RPMI8226 (cell line): ENCODE results near the gene TMCO5A.

Experiments used
- DNase-seq: peaks from one replicate; pipeline ENCODE4 v3.0.0-alpha.2; 2015

The TMCO5A gene

DNA sequence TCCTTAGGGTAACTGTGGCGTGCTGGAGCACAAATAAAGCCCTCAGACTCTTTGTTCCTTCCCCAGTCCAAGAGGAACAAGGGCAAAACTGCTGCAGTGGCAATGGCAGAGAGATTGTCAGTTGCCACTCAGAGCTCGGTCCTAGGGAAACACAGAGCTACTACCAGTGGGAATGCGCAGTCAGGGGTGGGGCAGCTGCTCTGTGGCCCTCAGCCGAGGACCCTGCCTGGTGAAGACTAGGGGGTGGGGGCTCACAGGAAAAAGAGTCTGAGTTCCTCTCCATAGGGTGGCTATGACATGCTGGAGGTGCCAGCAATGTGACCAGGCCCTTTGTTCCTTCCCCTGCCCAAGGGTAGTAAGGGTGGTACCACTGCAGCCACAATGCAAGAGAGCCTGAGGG lies 43.8 kb downstream of the TMCO5A start:
- no peak for DNase-seq

DNA sequence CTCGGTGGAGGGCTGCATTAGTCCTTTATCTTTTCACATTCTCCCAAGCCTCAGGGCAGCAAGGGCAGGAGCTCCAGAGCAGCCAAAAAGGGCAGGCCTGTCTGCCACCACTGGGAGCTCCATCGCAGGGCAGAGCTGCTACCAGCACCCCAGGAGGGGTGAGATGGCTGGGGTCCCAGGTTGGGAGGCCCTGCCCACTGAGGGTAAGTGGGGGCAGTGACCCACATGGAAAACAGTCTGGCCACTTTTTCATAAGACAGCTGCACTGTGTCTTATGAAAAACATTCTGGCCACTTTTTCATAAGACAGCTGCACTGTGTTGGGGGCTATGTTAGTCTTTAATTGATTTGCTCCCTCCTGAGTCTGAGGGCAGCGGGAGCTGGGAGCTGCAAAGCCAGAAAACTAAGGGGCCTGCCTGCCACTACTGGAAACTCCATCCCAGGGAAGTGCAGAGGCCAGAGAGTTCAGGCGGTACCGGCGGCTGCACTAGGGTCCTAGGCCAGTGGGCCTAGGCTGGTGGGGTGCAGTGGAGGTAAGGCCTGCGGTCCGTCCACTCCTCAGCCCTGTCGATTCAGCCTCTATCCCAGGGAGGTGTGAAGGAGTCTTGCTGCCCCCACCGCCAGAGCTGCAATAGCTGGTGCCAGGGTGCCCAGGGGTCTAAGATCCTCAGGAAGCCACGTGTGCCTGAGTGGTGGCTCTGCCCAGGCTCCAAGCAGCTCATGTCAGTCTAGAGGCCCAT lies 45.4 kb downstream of the TMCO5A start:
- no peak for DNase-seq

DNA sequence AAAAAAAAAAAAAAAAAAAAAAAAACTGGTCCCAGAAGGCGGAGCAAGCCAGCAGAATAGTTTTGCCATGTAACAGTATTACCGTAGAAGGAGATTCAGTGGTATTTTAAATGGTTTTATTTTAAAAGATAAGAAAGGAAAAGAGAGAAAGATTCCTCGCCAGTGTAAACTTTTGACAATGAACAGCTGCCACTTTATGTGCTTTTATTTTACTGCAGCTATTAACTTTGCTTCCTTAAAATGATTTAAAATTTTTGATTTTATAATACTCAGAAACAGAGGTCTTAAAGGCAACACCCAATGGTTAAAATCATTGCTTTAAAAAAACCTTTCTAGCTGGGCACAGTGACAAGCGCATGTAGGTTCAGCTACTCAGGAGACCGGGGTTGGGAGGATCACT lies 46.8 kb downstream of the TMCO5A start:
- DNase-seq, result no peak

DNA sequence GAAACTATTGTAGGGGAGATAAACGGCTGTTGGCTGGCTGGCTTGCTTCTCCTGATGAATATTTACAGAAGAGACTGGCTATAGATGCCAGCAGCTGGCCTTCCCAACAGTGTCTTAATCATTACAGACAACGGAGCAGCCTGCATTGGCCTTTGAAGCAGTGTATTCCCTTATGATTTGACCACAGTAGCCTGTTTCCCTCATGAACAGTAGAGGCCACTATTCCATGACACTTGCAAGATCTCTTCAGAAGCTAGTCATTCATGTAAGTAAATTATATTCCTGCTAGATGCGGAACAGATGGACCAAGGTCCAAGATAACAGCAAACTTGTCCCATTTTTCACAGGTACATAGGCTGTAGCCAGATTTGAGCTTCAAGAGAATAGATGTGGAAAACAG lies 47.3 kb downstream of the TMCO5A start:
- peak; percentile 8 for DNase-seq

DNA sequence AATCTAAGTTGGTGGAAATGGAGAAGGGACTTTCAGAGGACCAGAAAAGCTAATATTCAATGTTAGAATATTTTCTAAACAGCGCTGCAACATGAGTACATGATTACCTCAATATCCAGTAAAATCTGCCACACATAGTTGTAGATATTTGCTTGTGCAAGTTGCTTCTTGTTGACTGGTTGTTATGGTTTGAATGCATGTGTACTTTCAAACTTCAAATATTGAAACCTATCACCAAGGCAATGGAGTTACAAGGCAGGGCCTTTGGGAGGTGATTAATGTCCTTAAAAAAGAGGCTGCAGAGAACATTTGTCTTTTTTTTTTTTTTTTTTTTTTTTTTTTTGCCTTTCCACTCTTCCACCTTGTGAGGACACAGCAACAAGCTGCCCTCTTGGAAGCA lies 49.9 kb downstream of the TMCO5A start:
- DNase-seq, result no peak

DNA sequence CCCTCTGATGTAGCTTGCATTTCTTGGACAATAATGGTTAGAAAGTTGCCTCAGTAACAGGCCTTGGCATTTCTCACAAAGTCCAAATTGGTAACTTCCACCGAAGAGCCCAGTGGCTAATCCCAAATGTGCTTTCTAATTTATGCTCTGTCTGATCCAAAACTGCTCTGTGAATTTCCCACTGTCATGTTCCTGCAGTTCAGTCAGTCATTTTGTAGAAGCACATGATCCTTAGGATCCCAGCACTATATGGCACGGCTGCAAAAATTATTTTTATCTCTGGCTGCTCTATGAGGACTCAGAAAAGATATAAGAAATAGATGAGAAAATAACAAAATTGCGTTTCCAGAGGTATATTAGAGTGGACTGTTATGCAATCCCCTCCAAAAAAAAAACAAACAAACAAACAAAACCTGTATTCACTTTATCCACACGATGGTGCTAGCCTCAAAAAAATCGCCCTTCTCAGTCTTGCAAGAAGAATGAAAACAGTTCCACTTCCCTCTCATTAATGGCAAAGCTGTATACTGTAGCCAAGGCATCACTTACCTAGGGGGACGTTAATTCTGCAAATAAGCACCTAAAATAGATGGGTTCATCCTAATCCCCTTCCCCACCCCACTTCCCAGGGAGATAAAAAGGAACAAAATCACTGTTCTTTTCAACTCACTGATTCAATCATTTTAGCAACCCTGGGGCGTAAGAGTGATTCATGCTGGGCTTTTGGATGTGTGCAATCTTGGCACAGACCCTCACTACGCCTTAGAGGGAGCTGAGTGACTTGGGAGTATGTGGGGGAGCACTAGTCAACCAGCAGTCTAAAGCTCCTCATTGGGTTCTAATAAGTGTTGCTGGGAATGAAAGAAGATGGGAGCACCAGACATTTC lies 61.3 kb downstream of the TMCO5A start:
- peak; percentile 54 for DNase-seq
